COLO829 (cell line): ENCODE results near the gene GOPC.

ENCODE experiments used
- DNase-seq: peaks from one replicate; pipeline ENCODE4 v3.0.0; 2012; ENCODE audit warnings: low spot score

GOPC gene

DNA sequence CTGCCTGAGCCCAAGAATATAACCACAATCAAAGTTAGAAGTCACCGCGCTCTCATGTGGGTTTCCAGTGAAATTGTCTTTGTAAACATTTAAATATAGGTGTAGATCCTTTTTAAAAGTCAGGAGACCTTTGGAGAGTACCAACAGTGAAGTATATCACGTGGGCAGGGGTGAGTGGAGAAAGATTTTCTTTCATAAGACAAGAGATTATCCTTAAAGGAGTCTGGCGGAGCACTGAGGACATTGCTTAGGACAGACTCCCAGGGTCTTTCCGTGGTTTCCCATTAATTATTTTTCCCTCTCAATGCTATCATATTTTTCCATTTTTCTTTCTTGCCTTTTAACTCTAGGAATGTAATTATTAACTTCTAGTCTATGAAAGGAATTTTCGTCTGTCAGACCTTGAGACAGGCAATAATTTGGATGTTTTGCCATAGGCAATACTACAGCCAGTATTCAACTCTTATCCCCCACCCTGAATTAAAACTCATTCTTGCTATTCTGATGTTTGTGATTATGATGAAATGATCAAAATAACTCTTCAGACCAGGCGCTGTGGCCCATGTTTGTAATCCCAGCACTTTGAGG is 88.4 kb downstream of the GOPC start:
- DNase-seq: no peak

DNA sequence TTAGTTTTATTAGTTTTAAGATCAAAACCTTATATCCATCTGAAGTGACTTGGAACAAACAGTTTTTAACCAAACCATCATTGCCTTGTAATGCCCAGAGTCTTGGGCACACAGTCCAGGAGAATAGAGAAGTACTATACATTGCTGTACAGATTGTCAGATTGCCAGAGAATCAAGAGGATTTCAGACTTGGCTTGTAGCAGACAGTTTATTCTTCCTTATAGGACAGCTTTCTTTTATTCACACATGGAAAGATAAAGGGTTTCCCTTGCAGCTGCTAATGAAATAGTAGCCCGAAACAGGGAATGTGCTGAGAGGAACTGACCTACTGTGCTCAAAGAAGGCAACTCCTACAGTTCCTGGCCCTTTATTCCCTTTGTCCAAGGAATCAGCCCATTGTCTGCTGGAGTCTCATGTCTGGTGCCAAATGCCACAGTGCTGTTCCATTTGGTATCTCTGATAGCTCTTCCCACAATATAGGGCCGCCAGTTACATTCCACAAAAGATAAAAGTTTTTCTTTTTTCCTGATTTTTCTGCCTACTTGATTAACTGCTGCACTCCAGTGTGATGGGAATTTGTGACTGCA is 89.2 kb downstream of the GOPC start:
- DNase-seq: no peak

DNA sequence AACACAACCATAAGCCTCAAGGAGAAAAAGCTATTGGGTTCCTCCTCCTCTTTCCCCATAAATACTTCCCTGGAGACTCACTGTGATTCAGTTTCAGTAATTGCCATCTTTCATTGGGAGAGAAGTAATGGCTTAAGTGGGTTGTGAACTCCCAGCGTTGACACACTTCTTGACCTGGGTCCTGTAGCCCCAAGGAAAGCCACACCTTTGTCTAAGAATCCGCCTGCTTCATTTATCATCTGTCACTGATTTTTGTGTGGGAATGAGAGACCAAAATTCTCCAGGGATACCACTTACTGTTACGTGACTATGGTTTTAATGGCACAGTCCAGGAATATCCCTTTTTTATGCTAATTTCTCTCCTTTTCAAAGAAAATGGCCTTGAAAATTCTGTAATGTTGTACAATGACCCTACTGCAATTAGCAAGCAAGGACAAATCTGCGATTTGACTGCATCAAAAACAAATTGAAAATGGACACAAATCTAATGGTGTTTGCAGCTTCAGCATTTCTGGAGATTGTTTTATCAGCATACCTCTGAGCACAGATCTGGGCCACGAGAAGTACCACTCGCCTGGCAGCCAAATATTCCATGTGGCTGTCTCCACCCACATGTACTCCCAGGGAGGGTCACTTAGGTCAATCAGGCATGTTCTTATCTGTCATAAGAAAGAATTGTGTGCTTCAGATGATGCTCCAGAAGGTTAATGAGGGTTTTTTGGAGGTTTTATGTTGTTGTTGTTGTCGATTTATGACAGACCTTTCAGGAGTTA is 90.1 kb downstream of the GOPC start:
- no peak for DNase-seq
